ENCODE data around the gene PHF1. TPM values are rescaled to one million over a fixed set of nuclear protein-coding genes. Genes with fewer than 3 reads are reported as not detected.

PHF1 gene
- total and polyA plus RNA-seq, 2 donors (not counting 1 experiment from before 2014, with no cell fraction given): 198 to 365 TPM

DNA sequence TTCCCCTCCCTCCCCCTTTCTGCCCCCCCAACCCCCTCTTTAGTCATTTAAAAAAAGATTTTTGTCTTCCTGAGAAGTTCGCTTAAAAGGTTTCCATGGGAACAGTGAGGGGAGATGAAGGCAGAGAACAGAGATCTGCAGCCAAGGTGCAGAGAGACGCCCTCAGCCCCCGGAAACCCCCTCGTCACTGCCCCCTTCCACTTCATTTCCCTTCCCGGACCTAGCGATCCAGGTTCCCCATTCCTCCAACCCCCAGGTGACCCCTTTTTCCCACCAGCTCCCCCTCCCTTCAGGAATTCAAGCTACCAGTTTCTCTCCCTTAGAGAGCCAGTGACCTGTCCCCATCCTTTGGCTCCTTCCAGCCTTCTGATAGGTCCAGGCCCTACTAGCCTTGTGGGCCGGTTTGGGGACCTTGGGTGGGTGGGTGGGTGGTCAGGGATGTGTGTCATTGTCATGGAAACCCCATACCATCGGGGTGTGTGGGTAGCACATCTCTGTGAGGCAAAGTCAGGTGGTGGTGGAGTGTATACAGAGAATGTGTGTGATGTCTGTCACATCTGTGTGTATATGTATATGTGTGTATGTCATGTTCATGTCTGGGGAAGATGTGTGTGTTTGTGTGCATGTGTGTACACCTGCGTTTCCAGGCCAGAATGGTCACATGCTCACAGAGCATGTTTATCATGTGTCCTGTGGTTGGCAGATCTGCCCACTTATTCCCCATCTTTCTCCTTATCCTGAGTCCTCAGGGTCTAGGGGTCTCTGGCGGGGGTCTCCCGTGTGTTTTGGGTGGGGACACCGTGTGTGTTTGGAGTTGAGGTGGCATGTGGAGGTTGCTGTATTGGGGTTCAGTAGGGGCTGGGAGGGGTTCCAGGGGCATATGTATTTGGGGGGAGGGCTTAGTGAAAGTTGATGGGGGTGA, 16.0 kb downstream of the PHF1 start:
- H2AFZ ChIP-seq (ENCODE audit: insufficient read depth, low read depth, low read length, poor library complexity, severe bottlenecking): peak overlapping the region; percentile 79
- peak overlapping the region; percentile 92 for H3K4me3 Mint-ChIP-seq
- CTCF ChIA-PET: interaction anchor here (1.1 to 2.5 kb wide), 9 partner anchors 14 to 149 kb away, joined by 3 to 15 read pairs (median 6); partner anchors contain the start of genes B3GALT4, ZBTB22 and ZBTB9
- ATAC-seq (ENCODE audit: low read depth): peak; percentile 3
- H3K27me3 Mint-ChIP-seq: no peaks in the 10 kb centered on the region
- peak overlapping the region; percentile 78 to 90 for H3K27ac ChIP-seq (ENCODE audit: low read length in 2 of 2)
- H3K9me3 ChIP-seq (ENCODE audit: control extremely low read depth in 1 of 3, control insufficient read depth in 2 of 3, insufficient read depth in 1 of 3, low read length in 2 of 3): no peaks in the 10 kb centered on the region
- peaks cover 74% of the 10 kb centered on the region for H3K4me1 Mint-ChIP-seq
- H3K4me1 ChIP-seq (ENCODE audit: control insufficient read depth in 2 of 2, insufficient read depth in 2 of 2, low read length in 2 of 2): peaks cover 59 to 66% of the 10 kb centered on the region in 2 donors
- TF ChIP-seq, protein P1, sequence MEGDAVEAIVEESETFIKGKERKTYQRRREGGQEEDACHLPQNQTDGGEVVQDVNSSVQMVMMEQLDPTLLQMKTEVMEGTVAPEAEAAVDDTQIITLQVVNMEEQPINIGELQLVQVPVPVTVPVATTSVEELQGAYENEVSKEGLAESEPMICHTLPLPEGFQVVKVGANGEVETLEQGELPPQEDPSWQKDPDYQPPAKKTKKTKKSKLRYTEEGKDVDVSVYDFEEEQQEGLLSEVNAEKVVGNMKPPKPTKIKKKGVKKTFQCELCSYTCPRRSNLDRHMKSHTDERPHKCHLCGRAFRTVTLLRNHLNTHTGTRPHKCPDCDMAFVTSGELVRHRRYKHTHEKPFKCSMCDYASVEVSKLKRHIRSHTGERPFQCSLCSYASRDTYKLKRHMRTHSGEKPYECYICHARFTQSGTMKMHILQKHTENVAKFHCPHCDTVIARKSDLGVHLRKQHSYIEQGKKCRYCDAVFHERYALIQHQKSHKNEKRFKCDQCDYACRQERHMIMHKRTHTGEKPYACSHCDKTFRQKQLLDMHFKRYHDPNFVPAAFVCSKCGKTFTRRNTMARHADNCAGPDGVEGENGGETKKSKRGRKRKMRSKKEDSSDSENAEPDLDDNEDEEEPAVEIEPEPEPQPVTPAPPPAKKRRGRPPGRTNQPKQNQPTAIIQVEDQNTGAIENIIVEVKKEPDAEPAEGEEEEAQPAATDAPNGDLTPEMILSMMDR (IDR thresholded peaks at IDR 0.05): no peak
- no peak for TF ChIP-seq EZH2 (IDR thresholded peaks at IDR 0.05; ENCODE audit: borderline replicate concordance, insufficient read depth, low read depth, low read length, poor library complexity, severe bottlenecking)
- H3K4me2 ChIP-seq (replicated peaks; ENCODE audit: low read depth, low read length, poor library complexity, severe bottlenecking): peak overlapping the region; percentile 92
- no peaks in the 10 kb centered on the region for H3K9me3 Mint-ChIP-seq (ENCODE audit: insufficient read depth)
- peak overlapping the region; percentile 95 for H3K27ac Mint-ChIP-seq
- H3K79me2 ChIP-seq (ENCODE audit: control insufficient read depth, insufficient read depth, low read length): peaks cover 12% of the 10 kb centered on the region
- no peaks in the 10 kb centered on the region for H3K27me3 ChIP-seq (replicated peaks in 1 of 4; ENCODE audit: control extremely low read depth in 1 of 4, control insufficient read depth in 3 of 4, insufficient read depth in 4 of 4, low read length in 3 of 4)
- POLR2A ChIA-PET: interaction anchor here (0.6 to 1.6 kb wide), 5 partner anchors 16 to 155 kb away, joined by 3 to 9 read pairs (median 5); partner anchors contain the start of genes PHF1, RPS18 and VPS52
- 0% methylated on average over 5 of the region's 12 CpGs for WGBS (ENCODE audit: insufficient coverage)
- no peaks in the 10 kb centered on the region for H4K20me1 ChIP-seq (ENCODE audit: control insufficient read depth, insufficient read depth, low read length, poor library complexity, severe bottlenecking)
- H3K36me3 ChIP-seq (replicated peaks in 1 of 2; ENCODE audit: control extremely low read depth in 1 of 2, control insufficient read depth in 1 of 2, extremely low read depth in 1 of 2, insufficient read depth in 2 of 2, low read length in 1 of 2): no peaks in the 10 kb centered on the region
- intact Hi-C loops (cut with micrococcal nuclease): loop anchor here (1.0 to 5.0 kb wide), 4 partner anchors 9 to 195 kb away; partner anchors contain the start of genes CUTA, ITPR3 and TAPBP
- peak overlapping the region; percentile 79 for H3K9ac ChIP-seq (ENCODE audit: low read length)
- peak; percentile 74 for DNase-seq
- peak overlapping the region in 4 of 5 experiments; percentile 61 to 79 (median 66) for H3K4me3 ChIP-seq (ENCODE audit: control extremely low read depth in 1 of 5, extremely low read depth in 1 of 5, insufficient read depth in 1 of 5, low read depth in 2 of 5, low read length in 4 of 5)

All from B cell (primary cell).